ENCODE results near the gene BTN2A1. TPM values are rescaled to one million over a fixed set of nuclear protein-coding genes. Genes with fewer than 3 reads are reported as not detected.

The BTN2A1 gene
- total and polyA plus RNA-seq, 2 of the 13 experiments (the other 11 are each of a cell fraction or from before 2014, with no cell fraction given), result 16.4 to 30.4 TPM

- TF ChIP-seq SNAI1 (CRISPR knock-in tag; IDR thresholded peaks at IDR 0.05; ENCODE audit: borderline replicate concordance), result no peak
- TF ChIP-seq ATF3 (CRISPR knock-in tag; IDR thresholded peaks at IDR 0.05), result no peak
- TF ChIP-seq CSRNP2 (CRISPR knock-in tag; conservative IDR thresholded peaks at IDR 0.05; ENCODE audit: low read depth), result no peak
- no peak for TF ChIP-seq RARG (CRISPR knock-in tag; IDR thresholded peaks at IDR 0.05; ENCODE audit: low read depth)
- TF ChIP-seq MAFG (CRISPR knock-in tag; IDR thresholded peaks at IDR 0.05), result no peak
- TF ChIP-seq CREB1 (IDR thresholded peaks at IDR 0.05), result no peak
- TF ChIP-seq CREB1 (CRISPR knock-in tag; IDR thresholded peaks at IDR 0.05), result no peak; the same call in 1 of the 2 replicates
- TF ChIP-seq EHMT2 (IDR thresholded peaks at IDR 0.05; ENCODE audit: borderline replicate concordance, low read depth, low read length), result no peak; the same call in 1 of the 2 replicates
- TF ChIP-seq TOE1 (CRISPR knock-in tag; IDR thresholded peaks at IDR 0.05), result 0 out of 2 replicates have a peak, but pooled peaks have one; percentile 61
- no peak for TF ChIP-seq ZNF282 (IDR thresholded peaks at IDR 0.05; ENCODE audit: partially characterized antibody)
- peak; percentile 64; the same call in 1 of the 2 replicates for TF ChIP-seq ESRRA (CRISPR knock-in tag; IDR thresholded peaks at IDR 0.05; ENCODE audit: low read depth)
- TF ChIP-seq ZNF232 (CRISPR knock-in tag; IDR thresholded peaks at IDR 0.05; ENCODE audit: borderline replicate concordance), result 0 out of 2 replicates have a peak, but pooled peaks have one; percentile 62
- TF ChIP-seq ZMYM3 (CRISPR knock-in tag; IDR thresholded peaks at IDR 0.05), result peak; percentile 77; the same call in 1 of the 2 replicates
- no peak for TF ChIP-seq ZNF747 (CRISPR knock-in tag; IDR thresholded peaks at IDR 0.05; ENCODE audit: borderline replicate concordance)
- TF ChIP-seq ZSCAN30 (CRISPR knock-in tag; IDR thresholded peaks at IDR 0.05), result no peak
- peak; percentile 47; the same call in 1 of the 2 replicates for TF ChIP-seq GFI1 (CRISPR knock-in tag; IDR thresholded peaks at IDR 0.05; ENCODE audit: borderline replicate concordance)
- TF ChIP-seq PHF21A (CRISPR knock-in tag; IDR thresholded peaks at IDR 0.05), result no peak
- no peak for TF ChIP-seq GLI4 (CRISPR knock-in tag; IDR thresholded peaks at IDR 0.05; ENCODE audit: borderline replicate concordance)
- TF ChIP-seq ZSCAN29 (CRISPR knock-in tag; conservative IDR thresholded peaks at IDR 0.05), result no peak
- no peak for TF ChIP-seq E2F2 (CRISPR knock-in tag; IDR thresholded peaks at IDR 0.05; ENCODE audit: borderline replicate concordance)
- no peak for TF ChIP-seq HIC2 (CRISPR knock-in tag; IDR thresholded peaks at IDR 0.05; ENCODE audit: low read depth)
Observed at GRCh38 chr6:26516481-26517427, 59.0 kb downstream of the BTN2A1 start (continued).
